Naive thymus-derived CD4-positive, alpha-beta T cell (primary cell): Measurements from ENCODE around the gene TRIM3. TPM values are rescaled to one million over a fixed set of nuclear protein-coding genes. Genes with fewer than 3 reads are reported as not detected.
A peak's percentile ranks its signal among the peaks of the same experiment; 100 is the strongest.

ENCODE experiments used
- ATAC-seq: fragments of 150-1000 bp; cut with Tn5 transposase; 2 replicates; pipeline ENCODE4 v1.10.0; 2021; ENCODE audit warnings: mild to moderate bottlenecking, moderate library complexity
- CTCF ChIA-PET: fragments of 350-600 bp; sonication (Branson Sonifier 250); formaldehyde crosslinking; loops from one replicate; lab custom pipeline; 2021; ENCODE audit warnings: antibody characterized with exemption; lab: Charles Lee
- POLR2A ChIA-PET: fragments of 350-600 bp; sonication (Branson Sonifier 250); formaldehyde crosslinking; loops from one replicate; lab custom pipeline; 2021; ENCODE audit warnings: antibody characterized with exemption, inconsistent platforms; lab: Charles Lee
- DNase-seq, 9 donors: peaks; one replicate each; pipeline versions ENCODE4 v3.0.0 to v3.0.0-alpha.2; 2020 to 2022; ENCODE audit warnings: mixed read lengths in 1 of 9
- H3K27ac ChIP-seq: one replicate; pipeline ENCODE4 v1.7.0; 2013; ENCODE audit warnings: mild to moderate bottlenecking, low read depth, low read length, moderate library complexity
- H3K27me3 ChIP-seq, 2 donors: one replicate each; pipeline ENCODE4 v1.7.0; 2013; ENCODE audit warnings: low read length in 2 of 2, mild to moderate bottlenecking in 2 of 2, moderate library complexity in 2 of 2; ENCODE audit not compliant: control insufficient read depth in 2 of 2, insufficient read depth in 2 of 2
- H3K36me3 ChIP-seq, 3 experiments: 1 replicate in 2 of 3; 2 replicates in 1 of 3; pipeline ENCODE4 v1.7.0; 2013; ENCODE audit warnings: low read length in 3 of 3, mild to moderate bottlenecking in 3 of 3, moderate library complexity in 1 of 3; ENCODE audit not compliant: insufficient read depth in 3 of 3, control insufficient read depth in 2 of 3
- H3K4me1 ChIP-seq, 2 donors: one replicate each; pipeline ENCODE4 v1.7.0; 2013; ENCODE audit warnings: low read length in 2 of 2, mild to moderate bottlenecking in 2 of 2, moderate library complexity in 1 of 2; ENCODE audit not compliant: control insufficient read depth in 2 of 2, insufficient read depth in 2 of 2
- H3K4me3 ChIP-seq: 2 replicates; pipeline ENCODE4 v1.7.0; 2013; ENCODE audit warnings: mild to moderate bottlenecking, low read length
- H3K9me3 ChIP-seq, 3 experiments: 1 replicate in 2 of 3; 2 replicates in 1 of 3; pipeline ENCODE4 v1.7.0; 2013; ENCODE audit warnings: low read length in 3 of 3; ENCODE audit not compliant: control insufficient read depth in 2 of 3
- H3K27ac Mint-ChIP-seq, 9 donors: one replicate each; pipeline ENCODE4 v1.8.0; 2020 to 2022; ENCODE audit warnings: mixed read lengths in 9 of 9, mild to moderate bottlenecking in 8 of 9, moderate library complexity in 5 of 9, inconsistent platforms in 2 of 9
- H3K27me3 Mint-ChIP-seq, 5 donors: one replicate each; pipeline ENCODE4 v1.8.0; 2021 to 2022; ENCODE audit warnings: mixed read lengths in 5 of 5, mild to moderate bottlenecking in 1 of 5
- H3K36me3 Mint-ChIP-seq, 5 donors: one replicate each; pipeline ENCODE4 v1.8.0; 2020 to 2022; ENCODE audit warnings: mixed read lengths in 5 of 5, mild to moderate bottlenecking in 3 of 5, inconsistent platforms in 1 of 5
- H3K4me1 Mint-ChIP-seq, 7 donors: one replicate each; pipeline ENCODE4 v1.8.0; 2020 to 2022; ENCODE audit warnings: mixed read lengths in 7 of 7, mild to moderate bottlenecking in 3 of 7, inconsistent platforms in 1 of 7
- H3K4me3 Mint-ChIP-seq, 10 donors: one replicate each; pipeline ENCODE4 v1.8.0; 2020 to 2022; ENCODE audit warnings: mild to moderate bottlenecking in 10 of 10, mixed read lengths in 10 of 10, moderate library complexity in 6 of 10, inconsistent platforms in 2 of 10
- H3K9me3 Mint-ChIP-seq, 11 donors: one replicate each; pipeline ENCODE4 v1.8.0; 2020 to 2022; ENCODE audit warnings: mixed read lengths in 11 of 11, mild to moderate bottlenecking in 4 of 11, inconsistent platforms in 1 of 11, moderate library complexity in 1 of 11
- intact Hi-C, 2 donors: fragments of 100-400 bp; cut with micrococcal nuclease; formaldehyde crosslinking; loops; one replicate each; pipeline ENCODE4 v1.15.1; 2023
- polyA plus RNA-seq, 2 donors: library from polyadenylated mRNA; unstranded; fragments of 300-500 nt; fragmentation: Illumina TruSeq; gene quantifications; one replicate each; pipeline ENCODE4 v1.2.3, GENCODE V29; 2021
- total RNA-seq, 6 experiments: library from RNA in 5 of 6; stranded (reverse) in 5 of 6; gene quantifications; 1 replicate in 5 of 6; 2 replicates in 1 of 6; pipeline ENCODE4 v1.2.3 and lab custom pipeline; 2021 to 2026

Gene TRIM3
- total and polyA plus RNA-seq, 7 experiments from 2014 or later, result 1.6 to 20.7 (median 12.7) TPM

GRCh38 chr11:6410695-6411430 lies 62.9 kb downstream of the TRIM3 start:
- no peak for DNase-seq
- H3K27me3 Mint-ChIP-seq, result no peaks in the 10 kb centered on the region
- Histone ChIP-seq H3K27ac (peak overlapping the region; percentile 74), H3K9me3 (no peaks in the 10 kb centered on the region), H3K27me3 (no peaks in the 10 kb centered on the region), H3K4me1 (peaks cover 19 to 82% of the 10 kb centered on the region in 2 donors), H3K4me3 (no peak overlapping the region), H3K36me3 (peaks cover 4 to 24% (median 10%) of the 10 kb centered on the region in 3 experiments)
- peaks cover 4 to 39% (median 17%) of the 10 kb centered on the region in 5 donors for H3K36me3 Mint-ChIP-seq
- POLR2A ChIA-PET, result interaction anchor here (0.6 to 23.8 kb wide), 8 partner anchors 8 to 261 kb away, joined by 3 to 525 read pairs (median 6); partner anchors contain the start of genes APBB1 and SMPD1
- H3K9me3 Mint-ChIP-seq, result peaks cover 0 to 2% (median 0%) of the 10 kb centered on the region in 11 donors
- H3K27ac Mint-ChIP-seq, result peak overlapping the region in 6 of 9 donors; percentile 43 to 99 (median 83)
- H3K4me3 Mint-ChIP-seq, result peak overlapping the region in 5 of 10 donors; percentile 8 to 64 (median 34)
- peaks cover 27 to 56% (median 42%) of the 10 kb centered on the region in 7 donors for H3K4me1 Mint-ChIP-seq
- no peak for ATAC-seq
- CTCF ChIA-PET, result interaction anchor here (1.2 to 2.1 kb wide), 2 partner anchors 32 kb away, joined by 4 to 5 read pairs; no protein-coding TSS in a partner anchor
- intact Hi-C loops, result loop anchor here in 1 of 2 donors (10.0 kb wide), 1 partner anchor 334 kb away; no protein-coding TSS in a partner anchor

- Histone ChIP-seq H3K27me3 (no peaks in the 10 kb centered on the region), H3K9me3 (no peaks in the 10 kb centered on the region), H3K36me3 (peaks cover 4 to 26% (median 10%) of the 10 kb centered on the region in 3 experiments), H3K4me3 (no peak overlapping the region), H3K27ac (peak overlapping the region; percentile 80), H3K4me1 (peaks cover 48 to 87% of the 10 kb centered on the region in 2 donors)
- Mint-ChIP-seq H3K27me3 (peaks cover 0 to 3% (median 0%) of the 10 kb centered on the region in 5 donors), H3K9me3 (peaks cover 0 to 5% (median 0%) of the 10 kb centered on the region in 11 donors), H3K27ac (peak overlapping the region; percentile 18 to 99 (median 96)), H3K4me1 (peaks cover 66 to 88% (median 75%) of the 10 kb centered on the region in 7 donors), H3K4me3 (peak overlapping the region in 9 of 10 donors; percentile 41 to 94 (median 82)), H3K36me3 (peaks cover 4 to 40% (median 24%) of the 10 kb centered on the region in 5 donors)
- no peak for ATAC-seq
- intact Hi-C loops, result no loop called here
- POLR2A ChIA-PET, result interaction anchor here (0.6 to 23.8 kb wide), 7 partner anchors 12 to 43 kb away, joined by 3 to 525 read pairs (median 5); partner anchors contain the start of genes APBB1 and SMPD1
- no peak for DNase-seq
- CTCF ChIA-PET, result interaction anchor here (0.9 to 4.5 kb wide), 4 partner anchors 13 to 37 kb away, joined by 3 to 41 read pairs (median 7); partner anchors contain the start of gene APBB1
These were observed 67.4 kb downstream of the TRIM3 start for GRCh38 chr11:6406370-6406769.

GRCh38 chr11:6405846-6406245 lies 67.9 kb downstream of the TRIM3 start:
- H3K4me3 ChIP-seq, result no peak overlapping the region
- H3K4me3 Mint-ChIP-seq, result peak overlapping the region in 9 of 10 donors; percentile 41 to 94 (median 82)
- H3K27ac ChIP-seq, result peak overlapping the region; percentile 80
- H3K27me3 Mint-ChIP-seq, result peaks cover 0 to 3% (median 0%) of the 10 kb centered on the region in 5 donors
- peaks cover 53 to 87% of the 10 kb centered on the region in 2 donors for H3K4me1 ChIP-seq
- no peak for ATAC-seq
- peaks cover 0 to 5% (median 0%) of the 10 kb centered on the region in 11 donors for H3K9me3 Mint-ChIP-seq
- H3K36me3 Mint-ChIP-seq, result peaks cover 4 to 44% (median 24%) of the 10 kb centered on the region in 5 donors
- H3K9me3 ChIP-seq, result no peaks in the 10 kb centered on the region
- intact Hi-C loops, result no loop called here
- POLR2A ChIA-PET, result interaction anchor here (0.6 to 23.8 kb wide), 9 partner anchors 8 to 43 kb away, joined by 3 to 525 read pairs (median 5); partner anchors contain the start of genes APBB1 and SMPD1
- H3K27me3 ChIP-seq, result no peaks in the 10 kb centered on the region
- peak overlapping the region; percentile 15 to 99 (median 96) for H3K27ac Mint-ChIP-seq
- no peak for DNase-seq
- H3K4me1 Mint-ChIP-seq, result peaks cover 70 to 93% (median 78%) of the 10 kb centered on the region in 7 donors
- peaks cover 4 to 26% (median 10%) of the 10 kb centered on the region in 3 experiments for H3K36me3 ChIP-seq
- CTCF ChIA-PET, result interaction anchor here (0.9 to 4.5 kb wide), 4 partner anchors 12 to 38 kb away, joined by 3 to 41 read pairs (median 7); partner anchors contain the start of gene APBB1

GRCh38 chr11:6405052-6405667 lies 68.6 kb downstream of the TRIM3 start:
- Mint-ChIP-seq H3K36me3 (peaks cover 7 to 45% (median 29%) of the 10 kb centered on the region in 5 donors), H3K9me3 (peaks cover 0 to 5% (median 0%) of the 10 kb centered on the region in 11 donors), H3K4me1 (peaks cover 70 to 98% (median 81%) of the 10 kb centered on the region in 7 donors), H3K27ac (peak overlapping the region in 8 of 9 donors; percentile 94 to 99 (median 97)), H3K4me3 (peak overlapping the region in 9 of 10 donors; percentile 84 to 94 (median 88)), H3K27me3 (peaks cover 0 to 3% (median 0%) of the 10 kb centered on the region in 5 donors)
- H3K4me1 ChIP-seq, result peaks cover 53 to 86% of the 10 kb centered on the region in 2 donors
- H3K27me3 ChIP-seq, result no peaks in the 10 kb centered on the region
- ATAC-seq (no peak), DNase-seq (peak in 2 of 9 donors; percentile 33 to 49)
- no peaks in the 10 kb centered on the region for H3K9me3 ChIP-seq
- peak overlapping the region; percentile 80 for H3K27ac ChIP-seq
- ChIA-PET CTCF (interaction anchor here (2.6 to 7.2 kb wide), 3 partner anchors 14 to 36 kb away, joined by 8 to 86 read pairs (median 41); partner anchors contain the start of genes APBB1 and HPX), POLR2A (interaction anchor here (1.5 to 23.8 kb wide), 8 partner anchors 9 to 34 kb away, joined by 5 to 525 read pairs (median 35); partner anchors contain the start of genes APBB1 and SMPD1)
- intact Hi-C loops, result no loop called here
- H3K36me3 ChIP-seq, result peaks cover 4 to 23% (median 6%) of the 10 kb centered on the region in 3 experiments
- H3K4me3 ChIP-seq, result peak overlapping the region; percentile 2

GRCh38 chr11:6404342-6405051 lies 69.2 kb downstream of the TRIM3 start:
- Mint-ChIP-seq H3K4me3 (peak overlapping the region; percentile 71 to 94 (median 88)), H3K36me3 (peaks cover 7 to 45% (median 35%) of the 10 kb centered on the region in 5 donors), H3K9me3 (peaks cover 0 to 5% (median 0%) of the 10 kb centered on the region in 11 donors), H3K27ac (peak overlapping the region; percentile 64 to 99 (median 97)), H3K27me3 (peaks cover 0 to 3% (median 0%) of the 10 kb centered on the region in 5 donors), H3K4me1 (peaks cover 67 to 98% (median 80%) of the 10 kb centered on the region in 7 donors)
- H3K9me3 ChIP-seq, result no peaks in the 10 kb centered on the region
- no peaks in the 10 kb centered on the region for H3K27me3 ChIP-seq
- peak overlapping the region; percentile 80 for H3K27ac ChIP-seq
- ATAC-seq (peak; percentile 55), DNase-seq (peak in 7 of 9 donors; percentile 65 to 75 (median 71))
- intact Hi-C loops, result loop anchor here (5.0 kb wide), 3 partner anchors 213 to 1583 kb away; partner anchors contain the start of genes EIF3F (in 1 of the 2), MRPL17 (in 1 of the 2) and TPP1 (in 1 of the 2)
- H3K36me3 ChIP-seq, result peaks cover 1 to 23% (median 1%) of the 10 kb centered on the region in 3 experiments
- peaks cover 53 to 82% of the 10 kb centered on the region in 2 donors for H3K4me1 ChIP-seq
- peak overlapping the region; percentile 52 for H3K4me3 ChIP-seq
- POLR2A ChIA-PET, result interaction anchor here (1.5 to 23.8 kb wide), 13 partner anchors 6 to 77 kb away, joined by 5 to 525 read pairs (median 22); partner anchors contain the start of genes APBB1, ARFIP2, SMPD1 and TIMM10B
- CTCF ChIA-PET, result interaction anchor here (0.7 to 7.2 kb wide), 6 partner anchors 9 to 96 kb away, joined by 3 to 86 read pairs (median 18); partner anchors contain the start of genes APBB1 and HPX
